Measurements from ENCODE around the gene PASK.

- no peak for TF ChIP-seq EZH2 (IDR thresholded peaks at IDR 0.05; ENCODE audit: borderline replicate concordance, insufficient read depth, low read depth, low read length, poor library complexity, severe bottlenecking)
- TF ChIP-seq CTCF (IDR thresholded peaks at IDR 0.05), result no peak
These were observed 19.0 kb downstream of the PASK start for GRCh38 chr2:241130316-241130715.

Data from B cell (primary cell).